Neural crest cell (in vitro differentiated cells): ENCODE data around the gene ACTN4. TPM values are rescaled to one million over a fixed set of nuclear protein-coding genes. Genes with fewer than 3 reads are reported as not detected.

Source experiments
- DNase-seq: peaks from one replicate; pipeline ENCODE4 v3.0.0; 2021; ENCODE audit warnings: low read depth, mixed read lengths, low spot score
- H3K27ac Mint-ChIP-seq: one replicate; pipeline ENCODE4 v1.8.0; 2021; ENCODE audit warnings: mild to moderate bottlenecking, mixed read lengths; ENCODE audit not compliant: unreplicated experiment
- H3K27me3 Mint-ChIP-seq: 2 replicates; pipeline ENCODE4 v1.8.0; 2021; ENCODE audit warnings: low read depth, mild to moderate bottlenecking, mixed read lengths
- H3K36me3 Mint-ChIP-seq: 2 replicates; pipeline ENCODE4 v1.8.0; 2021; ENCODE audit warnings: low read depth, mild to moderate bottlenecking, mixed read lengths
- H3K4me1 Mint-ChIP-seq: 2 replicates; pipeline ENCODE4 v1.8.0; 2021; ENCODE audit warnings: mixed read lengths
- H3K4me3 Mint-ChIP-seq: one replicate; pipeline ENCODE4 v1.8.0; 2021; ENCODE audit warnings: mild to moderate bottlenecking, mixed read lengths
- H3K9me3 Mint-ChIP-seq: 2 replicates; pipeline ENCODE4 v1.8.0; 2021; ENCODE audit warnings: mixed read lengths
- CTCF ChIP-seq: fragments of 200-600 bp; sonication (generic); conservative IDR thresholded peaks from 2 replicates; pipeline ENCODE4 v1.5.0; 2021; ENCODE audit warnings: antibody characterized with exemption, mild to moderate bottlenecking
- total RNA-seq: library from RNA; stranded (reverse); gene quantifications from 2 replicates; pipeline ENCODE4 v1.2.1, GENCODE V29; 2021

Gene ACTN4
- total RNA-seq, 1 donor from 2014 or later, result 324 TPM

DNA sequence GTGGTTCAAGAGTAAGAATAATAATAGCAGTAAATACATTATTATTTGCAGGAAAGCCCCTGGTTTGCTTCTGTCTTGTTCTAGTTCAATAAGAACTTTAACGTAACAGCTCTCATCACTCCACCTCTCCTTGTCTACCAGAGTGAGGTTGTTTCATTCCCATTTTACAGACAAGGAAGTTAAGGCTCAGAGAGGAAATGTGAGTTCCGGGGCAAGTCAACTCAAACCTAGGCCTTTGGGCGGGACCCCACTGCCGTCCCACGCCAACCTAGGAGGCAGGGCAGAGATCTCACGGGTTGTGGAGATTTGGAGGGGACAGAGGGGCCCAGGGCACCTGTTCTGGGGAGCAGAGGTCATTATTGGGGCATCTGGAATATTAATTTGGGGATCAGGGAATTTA lies 31.2 kb upstream of the ACTN4 start:
- Mint-ChIP-seq H3K27ac (no peak overlapping the region), H3K9me3 (no peaks in the 10 kb centered on the region), H3K4me3 (peak overlapping the region; percentile 81), H3K4me1 (peaks cover 20% of the 10 kb centered on the region), H3K36me3 (peaks cover 4% of the 10 kb centered on the region), H3K27me3 (no peaks in the 10 kb centered on the region)
- no peak for DNase-seq
- TF ChIP-seq CTCF, result no peak

DNA sequence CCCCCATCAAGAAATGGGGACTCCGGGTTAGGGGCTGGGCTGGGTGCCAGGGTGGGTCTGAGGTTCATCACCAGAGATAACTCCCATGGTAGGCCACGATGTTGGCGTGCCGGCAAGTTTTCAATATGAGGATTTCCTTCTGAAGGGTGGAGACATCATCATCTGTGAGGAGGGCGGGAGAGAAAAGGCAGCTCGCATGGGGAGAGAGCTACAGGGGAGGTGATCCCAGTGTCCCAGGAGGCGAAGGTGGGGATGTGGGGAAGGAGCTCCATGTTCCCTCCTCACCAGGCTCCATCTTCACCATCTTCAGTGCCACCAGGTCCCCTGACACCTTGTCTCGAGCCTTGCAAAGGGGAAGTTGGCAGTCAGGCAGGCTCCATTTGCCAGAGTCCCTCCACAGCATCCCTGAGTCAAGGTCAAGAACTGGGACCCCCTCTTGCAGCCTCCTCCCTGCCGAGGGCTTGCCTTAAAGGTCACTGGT lies 30.1 kb upstream of the ACTN4 start:
- TF ChIP-seq CTCF, result no peak
- peaks cover 7% of the 10 kb centered on the region for H3K36me3 Mint-ChIP-seq
- no peaks in the 10 kb centered on the region for H3K9me3 Mint-ChIP-seq
- no peak for DNase-seq
- no peak overlapping the region for H3K27ac Mint-ChIP-seq
- peak overlapping the region; percentile 65 for H3K4me3 Mint-ChIP-seq
- H3K4me1 Mint-ChIP-seq, result peaks cover 20% of the 10 kb centered on the region
- H3K27me3 Mint-ChIP-seq, result no peaks in the 10 kb centered on the region

DNA sequence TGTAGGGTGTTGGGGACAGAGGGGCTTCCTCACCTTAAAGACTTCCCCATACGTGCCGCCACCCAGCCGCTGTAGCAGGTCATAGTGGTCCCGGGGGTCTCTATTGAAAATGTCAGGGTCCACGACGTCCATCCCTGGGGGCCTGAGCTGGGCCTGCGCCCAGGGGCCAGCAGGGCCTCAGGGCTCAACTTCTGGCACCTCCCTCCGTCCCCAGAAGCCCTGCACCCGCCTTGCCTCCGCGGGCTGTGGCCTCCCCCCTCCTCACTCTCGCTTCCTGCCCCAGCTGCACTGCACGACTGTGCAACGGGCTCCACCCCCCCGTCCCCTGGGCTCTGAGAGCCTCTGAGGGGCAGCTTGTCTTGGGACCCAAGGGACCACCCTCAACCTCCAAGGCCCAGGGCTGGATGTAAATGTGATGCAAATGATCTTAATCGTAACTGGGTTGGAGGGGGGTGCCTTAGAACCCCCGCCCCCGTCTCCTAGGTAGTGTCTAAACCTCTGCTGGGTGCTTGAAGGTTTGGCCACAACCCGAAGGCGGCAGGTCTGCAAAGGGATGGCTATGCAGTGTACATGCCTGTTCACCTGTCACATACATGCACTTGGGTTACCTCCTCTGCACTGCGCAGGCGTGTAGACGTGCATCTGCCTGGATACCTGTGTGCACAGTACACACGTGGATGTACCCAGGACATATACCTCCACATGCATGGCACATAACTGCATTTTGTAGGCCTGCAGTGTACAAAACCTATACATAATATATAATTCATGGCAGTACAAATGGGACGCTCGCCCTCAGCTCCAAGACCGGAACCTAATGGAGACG lies 29.5 kb upstream of the ACTN4 start, which contains the start of gene MAP4K1:
MAP4K1 (minus strand) TSS at position 190 of the 826 bp plus-strand sequence; CDS start at position 132, 58 bp downstream.
- no peaks in the 10 kb centered on the region for H3K27me3 Mint-ChIP-seq
- TF ChIP-seq CTCF, result no peak
- H3K36me3 Mint-ChIP-seq, result peaks cover 7% of the 10 kb centered on the region
- peak within 1 kb of the TSS; percentile 99 for H3K4me3 Mint-ChIP-seq
- peaks cover 20% of the 10 kb centered on the region for H3K4me1 Mint-ChIP-seq
- no peak for DNase-seq
- no peaks in the 10 kb centered on the region for H3K9me3 Mint-ChIP-seq
- peak within 1 kb of the TSS; percentile 94 for H3K27ac Mint-ChIP-seq

DNA sequence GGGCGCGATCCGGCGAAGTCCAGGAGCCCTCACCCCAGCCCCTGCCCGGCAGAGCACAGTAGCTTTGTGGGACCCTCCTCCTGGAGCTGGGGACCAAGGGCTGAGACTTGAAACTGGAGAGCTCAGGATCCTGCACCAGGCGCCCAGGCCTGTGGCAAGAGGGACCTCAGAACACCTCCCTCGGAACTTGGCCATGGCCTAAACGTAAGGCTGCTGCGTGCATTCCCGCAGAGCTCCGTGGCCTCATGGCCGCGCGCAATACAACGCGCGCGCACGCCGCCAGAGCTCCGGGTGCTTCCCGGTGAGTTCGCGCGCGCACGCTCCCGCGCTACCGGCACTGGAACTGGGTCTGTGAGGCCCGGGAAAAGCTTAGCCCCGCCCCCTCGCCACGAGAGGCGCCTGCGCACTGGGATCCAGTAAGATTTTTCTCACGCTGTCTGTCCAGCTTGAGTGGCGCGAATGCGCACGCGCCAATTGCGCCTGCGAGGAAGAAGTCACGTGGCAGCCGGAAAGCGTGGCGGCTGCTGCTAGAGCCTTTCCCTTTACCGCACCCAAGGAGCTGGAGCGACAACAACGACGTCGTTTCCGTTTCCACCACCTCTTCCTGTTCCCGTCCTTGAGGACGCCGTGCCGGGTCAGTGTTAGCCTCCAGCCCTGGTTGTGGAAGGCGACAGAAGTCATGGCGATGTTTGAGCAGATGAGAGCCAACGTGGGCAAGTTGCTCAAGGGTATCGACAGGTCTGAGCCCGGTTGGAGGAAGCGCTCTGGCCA lies 28.7 kb upstream of the ACTN4 start, which contains the start of gene EIF3K:
EIF3K (plus strand) TSS at position 599 of the 771 bp plus-strand sequence; CDS start at position 680, 81 bp downstream.
- peaks cover 7% of the 10 kb centered on the region for H3K36me3 Mint-ChIP-seq
- DNase-seq, result peak; percentile 100
- no peaks in the 10 kb centered on the region for H3K27me3 Mint-ChIP-seq
- no peak for TF ChIP-seq CTCF
- H3K27ac Mint-ChIP-seq, result peak within 1 kb of the TSS; percentile 100
- peak within 1 kb of the TSS; percentile 99 for H3K4me3 Mint-ChIP-seq
- peaks cover 20% of the 10 kb centered on the region for H3K4me1 Mint-ChIP-seq
- no peaks in the 10 kb centered on the region for H3K9me3 Mint-ChIP-seq

DNA sequence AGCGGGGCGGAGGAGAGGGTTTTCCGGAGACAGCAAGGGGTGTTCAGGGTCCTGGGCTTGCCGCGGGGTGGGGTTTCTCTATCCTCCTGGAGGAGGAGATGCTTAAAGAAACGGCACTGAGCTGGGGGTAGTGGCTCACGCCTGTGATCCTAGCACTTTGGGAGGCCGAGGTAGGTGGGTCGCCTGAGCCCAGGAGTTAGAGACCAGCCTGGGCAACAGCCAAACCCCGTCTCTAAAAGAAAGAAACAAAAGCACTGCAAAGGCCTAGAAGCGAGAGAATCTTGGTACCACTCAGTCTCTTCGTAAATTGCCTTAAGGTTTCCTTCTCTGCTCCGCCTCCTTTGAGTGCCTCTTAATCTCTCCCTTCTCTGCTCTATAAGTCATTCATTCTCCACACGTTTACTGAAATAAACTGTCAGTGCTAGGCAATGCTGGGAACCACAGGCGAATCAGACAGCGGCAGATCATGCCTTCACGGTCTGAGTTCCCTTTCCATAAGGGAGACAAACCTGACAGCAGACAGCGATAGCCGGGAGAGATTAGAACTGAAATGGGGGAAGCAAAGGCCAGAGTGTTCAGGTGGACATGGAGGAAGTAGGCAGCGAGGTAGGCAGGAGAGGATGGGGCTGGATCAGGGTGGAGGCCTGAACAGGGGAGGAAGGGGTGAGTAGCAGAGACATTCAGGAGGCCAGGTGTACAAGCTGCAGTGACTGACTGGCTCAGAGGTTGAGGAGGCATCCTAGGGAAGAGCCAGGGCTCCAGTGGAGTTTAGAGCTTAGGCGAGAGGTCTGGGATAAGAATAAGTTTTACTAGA lies 27.9 kb upstream of the ACTN4 start:
- Mint-ChIP-seq H3K27me3 (no peaks in the 10 kb centered on the region), H3K36me3 (peaks cover 7% of the 10 kb centered on the region), H3K9me3 (no peaks in the 10 kb centered on the region), H3K4me3 (peak overlapping the region; percentile 99), H3K4me1 (peaks cover 20% of the 10 kb centered on the region), H3K27ac (peak overlapping the region; percentile 100)
- DNase-seq, result no peak
- TF ChIP-seq CTCF, result no peak
